Activated T-cell treated with anti-CD3 and anti-CD28 coated beads for 24 hours (primary cell): ENCODE results near the gene IFNL1.
"Not testable (repeated sequence)": the region's sequence is repeated elsewhere in the genome, so short reads cannot be mapped to it uniquely, and the experiment has no call there.

Experiments
- DNase-seq: peaks from one replicate; pipeline ENCODE4 v3.0.0-alpha.2; 2020; ENCODE audit warnings: low read depth

Gene IFNL1

DNA sequence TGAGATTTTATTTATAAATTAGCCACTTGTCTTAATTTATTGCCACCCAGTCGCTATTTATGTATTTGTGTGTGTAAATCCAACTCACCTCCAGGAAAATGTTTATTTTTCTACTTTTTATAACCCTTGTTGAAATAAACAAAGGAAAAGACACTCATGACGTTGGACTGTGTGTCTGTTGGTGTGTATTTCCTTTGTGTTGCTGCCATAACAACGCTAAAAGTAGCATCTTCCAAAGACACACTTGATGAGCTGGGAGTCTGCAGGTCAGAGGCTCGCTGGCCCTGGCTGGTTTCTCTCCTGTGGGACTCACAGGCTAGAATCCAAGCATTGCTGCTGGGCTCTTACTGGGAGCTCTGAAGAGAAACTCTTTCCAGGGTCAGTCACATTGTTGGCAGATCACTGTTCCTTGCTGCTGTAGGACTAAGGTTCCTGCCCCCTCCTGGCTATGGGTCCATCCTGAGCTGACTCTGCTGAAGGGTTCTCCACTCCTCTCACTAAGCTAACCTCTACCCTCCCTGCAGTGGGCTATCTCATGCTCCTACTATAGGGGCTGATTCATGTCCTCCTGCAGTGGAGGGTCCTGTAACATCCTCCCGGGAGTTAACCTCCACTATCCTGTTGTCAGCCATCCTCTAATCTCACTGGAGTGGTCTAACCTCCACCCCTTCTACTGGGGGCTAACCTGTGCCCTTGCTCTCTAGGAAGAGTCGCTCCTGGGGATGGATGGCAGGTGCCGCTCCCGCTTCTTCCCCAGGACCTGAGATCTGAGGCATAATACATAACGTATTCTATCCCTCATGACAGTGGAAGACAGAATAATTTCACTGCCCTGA, 26.0 kb upstream of the IFNL1 start:
- no peak for DNase-seq

DNA sequence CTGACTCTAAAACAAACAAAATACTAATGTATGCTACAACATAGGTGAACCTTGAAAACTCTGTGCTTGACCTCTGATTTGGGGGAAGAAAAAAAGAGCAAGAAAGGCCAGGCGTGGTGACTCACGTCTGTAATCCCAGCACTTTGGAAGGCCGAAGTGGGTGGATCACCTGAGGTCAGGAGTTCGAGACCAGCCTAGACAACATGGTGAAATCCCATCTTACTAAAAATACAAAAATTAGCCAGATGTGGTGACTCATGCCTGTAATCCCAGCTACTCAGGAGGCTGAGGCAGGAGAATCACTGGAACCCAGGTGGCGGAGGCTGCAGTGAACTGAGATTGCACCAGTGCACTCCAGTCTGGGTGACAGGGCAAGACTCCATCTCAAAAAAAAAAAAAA, 22.3 kb upstream of the IFNL1 start:
- not testable (repeated sequence) for DNase-seq

DNA sequence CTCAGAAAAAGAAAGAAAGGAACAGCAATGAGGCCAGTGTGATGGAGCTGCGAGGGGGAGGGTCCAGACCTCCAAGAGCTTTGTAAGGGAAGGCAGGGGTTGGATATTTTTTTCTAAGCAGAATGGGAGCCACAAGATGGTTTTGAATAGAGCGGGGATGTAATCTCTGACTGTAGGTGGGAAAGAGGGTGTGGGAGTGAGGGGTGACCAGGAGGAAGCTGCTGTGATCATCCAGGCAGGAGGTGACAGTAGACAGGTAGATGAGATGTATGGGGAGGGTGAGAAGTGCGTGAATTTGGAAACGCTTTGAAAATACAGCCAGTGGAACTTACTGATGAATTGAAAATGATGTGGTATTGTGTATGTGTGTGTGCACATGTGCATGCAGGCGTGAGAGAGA, 20.6 kb upstream of the IFNL1 start:
- no peak for DNase-seq

DNA sequence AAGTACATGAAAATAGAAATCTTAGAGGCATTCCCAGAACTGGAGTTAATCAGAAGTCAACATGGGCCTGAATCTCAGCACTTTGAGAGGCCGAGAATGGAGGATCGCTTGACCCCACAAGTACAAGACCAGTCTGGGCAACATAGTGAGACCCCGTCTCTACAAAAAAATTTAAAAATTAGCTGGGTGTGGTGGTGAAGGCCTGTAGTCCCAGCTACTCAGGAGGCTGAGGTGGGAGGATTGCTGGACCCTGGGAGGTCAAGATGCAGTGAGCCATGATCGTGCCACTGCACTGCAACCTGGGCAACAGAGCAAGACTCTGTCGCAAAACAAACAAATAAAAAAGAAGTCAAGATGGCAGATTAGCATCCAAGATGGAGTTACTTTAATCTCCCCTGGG, 19.5 kb upstream of the IFNL1 start:
- DNase-seq = no peak

- DNase-seq = no peak
Observed at GRCh38 chr19:39277598-39277997, 18.6 kb upstream of the IFNL1 start.

DNA sequence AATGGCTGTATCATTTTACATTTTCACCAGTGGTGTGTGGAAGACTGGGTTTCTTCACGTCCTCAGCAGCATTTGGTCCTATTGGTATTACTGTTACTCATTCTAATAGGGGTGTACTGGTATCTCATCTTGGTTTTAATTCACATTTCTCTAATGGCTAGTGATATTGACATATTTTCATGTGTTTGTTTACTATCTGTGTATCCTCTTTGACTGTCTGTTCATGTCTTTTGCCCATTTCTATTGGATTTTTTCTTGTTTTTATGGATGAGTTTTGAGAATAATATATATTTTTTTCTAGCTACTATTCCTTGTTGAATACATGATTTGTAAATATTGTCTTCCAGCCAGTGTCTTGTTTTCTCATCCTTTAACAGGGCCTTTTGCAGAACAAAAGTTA, 14.2 kb upstream of the IFNL1 start:
- no peak for DNase-seq

GRCh38 chr19:39284032-39284431, 12.2 kb upstream of the IFNL1 start:
- DNase-seq = no peak

DNA sequence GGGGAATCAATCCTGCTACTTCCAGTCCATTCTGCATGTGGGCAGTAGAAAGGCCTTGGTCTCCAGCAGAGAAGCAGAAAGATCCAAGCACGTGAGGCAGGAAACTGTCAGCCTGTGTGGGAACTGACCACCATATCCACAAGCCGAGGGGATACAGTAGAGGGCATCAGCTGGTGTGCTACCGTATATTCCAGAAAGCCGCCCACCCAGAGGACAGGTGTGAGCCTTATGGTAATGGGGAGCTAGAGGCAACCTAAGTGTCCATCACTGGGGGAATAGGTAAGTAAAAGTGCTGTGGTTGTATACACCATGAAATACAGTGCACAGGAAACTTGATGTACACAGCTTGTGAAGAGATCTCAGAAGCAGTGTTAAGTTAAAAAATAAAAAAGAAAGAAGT, 2.8 kb upstream of the IFNL1 start:
- DNase-seq = no peak

- DNase-seq = no peak
Observed at GRCh38 chr19:39296906-39297305, 699 bp downstream of the IFNL1 start.

DNA sequence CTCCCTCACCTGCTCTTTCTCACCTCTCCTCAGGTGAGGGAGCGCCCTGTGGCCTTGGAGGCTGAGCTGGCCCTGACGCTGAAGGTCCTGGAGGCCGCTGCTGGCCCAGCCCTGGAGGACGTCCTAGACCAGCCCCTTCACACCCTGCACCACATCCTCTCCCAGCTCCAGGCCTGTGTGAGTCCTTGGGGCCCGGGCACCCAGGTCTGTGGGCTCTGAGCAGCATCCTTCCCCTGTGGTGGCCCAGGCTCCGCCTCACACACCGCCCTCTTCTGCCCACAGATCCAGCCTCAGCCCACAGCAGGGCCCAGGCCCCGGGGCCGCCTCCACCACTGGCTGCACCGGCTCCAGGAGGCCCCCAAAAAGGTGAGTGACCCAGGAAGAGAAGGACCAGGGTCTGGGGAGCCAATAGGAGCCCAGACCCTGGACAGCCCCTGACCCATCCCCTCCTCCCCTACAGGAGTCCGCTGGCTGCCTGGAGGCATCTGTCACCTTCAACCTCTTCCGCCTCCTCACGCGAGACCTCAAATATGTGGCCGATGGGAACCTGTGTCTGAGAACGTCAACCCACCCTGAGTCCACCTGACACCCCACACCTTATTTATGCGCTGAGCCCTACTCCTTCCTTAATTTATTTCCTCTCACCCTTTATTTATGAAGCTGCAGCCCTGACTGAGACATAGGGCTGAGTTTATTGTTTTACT, 1.9 kb downstream of the IFNL1 start:
- DNase-seq = peak; percentile 25

- no peak for DNase-seq
Observed at GRCh38 chr19:39299404-39299803, 3.2 kb downstream of the IFNL1 start.

- no peak for DNase-seq
Observed at GRCh38 chr19:39299832-39300231, 3.6 kb downstream of the IFNL1 start.

GRCh38 chr19:39301021-39301420, 4.8 kb downstream of the IFNL1 start:
- DNase-seq = no peak

GRCh38 chr19:39301562-39301961, 5.4 kb downstream of the IFNL1 start:
- no peak for DNase-seq

- no peak for DNase-seq
Observed at GRCh38 chr19:39303373-39304184, 7.4 kb downstream of the IFNL1 start.

DNA sequence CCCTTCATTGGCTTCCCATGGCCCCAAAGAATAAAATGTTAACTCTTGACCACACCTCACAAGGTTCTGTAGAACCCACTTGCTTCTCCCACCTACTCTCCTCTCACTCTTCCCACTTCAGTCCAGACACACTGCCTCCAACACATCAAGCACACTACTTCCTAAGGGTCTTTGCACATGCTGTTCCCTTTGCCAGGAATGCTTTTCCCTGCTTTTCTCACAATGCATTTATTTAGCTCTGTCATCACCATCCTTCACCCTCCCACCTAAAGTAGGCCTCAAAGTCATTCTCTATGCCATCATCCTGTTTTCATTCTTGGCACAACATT, 7.9 kb downstream of the IFNL1 start:
- DNase-seq = no peak

- DNase-seq = no peak
Observed at GRCh38 chr19:39304701-39305571, 8.7 kb downstream of the IFNL1 start.

DNA sequence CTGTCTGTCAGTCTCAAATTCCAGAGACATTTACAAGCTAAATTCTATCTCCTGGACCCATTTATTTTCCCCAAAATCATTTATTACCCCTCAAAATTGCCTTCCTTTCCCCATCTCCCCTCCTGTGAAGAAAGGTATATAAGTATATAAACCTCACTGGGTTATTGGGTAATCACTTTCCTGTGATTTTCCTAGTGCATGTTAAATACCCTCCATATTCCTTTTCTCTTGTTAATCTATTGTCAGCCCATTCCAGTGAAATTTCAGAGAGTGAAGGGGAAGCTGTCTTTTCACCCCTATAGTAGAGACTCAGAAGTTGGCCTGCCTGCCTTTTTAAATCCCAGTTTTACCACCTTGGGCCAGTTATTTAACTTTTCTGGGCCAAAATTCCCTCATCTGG, 9.9 kb downstream of the IFNL1 start:
- no peak for DNase-seq

DNA sequence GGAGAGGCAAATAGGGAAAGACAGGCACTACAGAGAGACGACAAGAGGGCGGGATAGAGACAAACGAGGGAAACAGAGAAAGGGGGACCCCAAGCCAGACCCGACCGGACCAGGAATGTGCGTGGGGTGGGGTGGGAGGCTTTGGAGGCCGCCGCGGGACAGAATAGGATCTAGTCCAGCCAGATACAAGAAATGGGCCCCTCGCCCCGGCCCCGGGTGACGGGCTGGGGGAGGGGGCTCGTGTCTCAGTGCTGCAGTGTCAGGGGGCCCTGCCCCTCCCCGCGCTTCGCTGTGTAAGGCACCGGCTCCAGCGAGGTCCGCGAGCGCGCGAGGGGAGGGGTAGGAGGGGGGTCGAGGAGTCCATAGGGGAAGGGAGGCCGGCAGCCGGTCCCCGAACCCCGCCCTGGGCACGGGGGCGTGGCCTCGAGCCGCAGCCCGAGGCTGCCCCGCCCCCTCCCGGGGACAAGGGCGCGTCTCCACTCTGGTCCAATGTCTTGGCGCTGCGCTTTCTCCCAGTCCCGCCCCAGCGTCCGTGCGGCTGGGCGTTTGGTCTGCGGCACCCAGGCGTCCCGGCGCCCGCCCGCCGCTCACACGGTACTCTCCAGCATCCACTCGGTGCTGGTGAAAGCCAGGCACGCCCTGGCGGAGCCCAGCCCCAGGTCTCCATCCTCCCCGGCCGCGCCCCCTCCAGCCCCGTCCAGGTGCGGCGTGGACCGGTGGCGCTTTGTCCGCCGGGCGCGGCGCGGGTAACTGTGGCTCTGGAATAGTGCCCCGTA, 11.0 kb downstream of the IFNL1 start:
- no peak for DNase-seq

DNA sequence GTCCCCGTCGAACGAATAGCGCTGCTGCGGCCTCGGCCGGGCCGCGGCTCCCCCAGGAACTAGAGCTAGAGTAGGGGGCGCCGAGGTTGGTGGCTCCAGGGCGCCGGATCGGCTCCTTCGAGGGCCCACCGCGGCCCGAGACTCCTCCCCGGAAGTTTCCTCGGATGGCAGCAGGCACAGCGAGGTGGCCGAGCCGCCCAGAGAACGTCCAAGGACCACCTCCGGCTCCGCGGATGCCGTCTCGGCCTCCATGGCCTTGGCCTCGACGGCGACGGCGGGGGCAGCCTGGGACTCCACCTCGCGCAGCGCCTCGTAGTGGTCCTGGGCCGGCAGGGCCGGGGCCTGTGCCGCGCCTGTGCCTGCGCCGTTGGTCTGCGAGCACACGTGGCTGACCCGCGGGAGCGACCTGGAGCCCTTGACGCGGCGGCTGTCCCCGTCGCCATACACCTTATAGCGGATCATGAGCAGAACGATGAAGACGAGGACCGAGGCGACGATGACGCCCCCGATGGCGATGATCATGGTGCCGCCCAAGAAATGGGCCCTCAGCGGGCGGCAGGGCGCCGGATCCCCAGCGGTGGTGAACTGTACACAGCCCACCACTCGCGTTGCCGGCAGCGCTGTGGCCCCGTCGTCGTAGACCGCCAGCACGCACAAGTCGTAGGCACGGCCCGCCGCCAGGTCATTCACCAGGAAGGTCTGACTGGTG, 11.8 kb downstream of the IFNL1 start:
- no peak for DNase-seq
